Immature natural killer cell (primary cell): ENCODE results near the gene ZPBP2. TPM values are rescaled to one million over a fixed set of nuclear protein-coding genes. Genes with fewer than 3 reads are reported as not detected.

Experiments used
- DNase-seq, 3 donors: peaks; one replicate each; pipeline ENCODE4 v3.0.0; 2022; ENCODE audit warnings: mixed read lengths in 1 of 3
- H3K27ac Mint-ChIP-seq, 6 donors: one replicate each; pipeline ENCODE4 v1.8.0; 2020; ENCODE audit warnings: mixed read lengths in 6 of 6, mild to moderate bottlenecking in 5 of 6, inconsistent platforms in 4 of 6, moderate library complexity in 3 of 6
- H3K27me3 Mint-ChIP-seq, 3 donors: one replicate each; pipeline ENCODE4 v1.8.0; 2020 to 2021; ENCODE audit warnings: low read depth in 3 of 3, mild to moderate bottlenecking in 3 of 3, mixed read lengths in 3 of 3, moderate library complexity in 3 of 3, inconsistent platforms in 1 of 3
- H3K36me3 Mint-ChIP-seq, 3 donors: one replicate each; pipeline ENCODE4 v1.8.0; 2020; ENCODE audit warnings: mixed read lengths in 3 of 3, inconsistent platforms in 2 of 3, mild to moderate bottlenecking in 2 of 3
- H3K4me1 Mint-ChIP-seq, 2 donors: one replicate each; pipeline ENCODE4 v1.8.0; 2020; ENCODE audit warnings: inconsistent platforms in 2 of 2, mild to moderate bottlenecking in 2 of 2, mixed read lengths in 2 of 2, moderate library complexity in 1 of 2
- H3K4me3 Mint-ChIP-seq, 5 donors: one replicate each; pipeline ENCODE4 v1.8.0; 2020; ENCODE audit warnings: mild to moderate bottlenecking in 5 of 5, mixed read lengths in 5 of 5, inconsistent platforms in 3 of 5, moderate library complexity in 3 of 5
- H3K9me3 Mint-ChIP-seq, 6 donors: one replicate each; pipeline ENCODE4 v1.8.0; 2020; ENCODE audit warnings: mild to moderate bottlenecking in 6 of 6, mixed read lengths in 6 of 6, inconsistent platforms in 4 of 6, moderate library complexity in 3 of 6
- polyA plus RNA-seq, 3 donors: library from polyadenylated mRNA; unstranded; fragments of 300-500 nt; fragmentation: Illumina TruSeq; gene quantifications; one replicate each; pipeline ENCODE4 v1.2.3, GENCODE V29; 2021

The ZPBP2 gene
- polyA plus RNA-seq, 3 donors from 2014 or later: not detected

- H3K4me1 Mint-ChIP-seq: peaks cover 59% of the 10 kb centered on the region in 2 donors
- H3K4me3 Mint-ChIP-seq: peak overlapping the region; percentile 33 to 94 (median 53)
- no peak for DNase-seq
- H3K9me3 Mint-ChIP-seq: no peaks in the 10 kb centered on the region
- H3K27me3 Mint-ChIP-seq: peaks cover 0 to 3% (median 0%) of the 10 kb centered on the region in 3 donors
- peaks cover 0 to 7% (median 3%) of the 10 kb centered on the region in 3 donors for H3K36me3 Mint-ChIP-seq
- peak overlapping the region in 5 of 6 donors; percentile 34 to 97 (median 93) for H3K27ac Mint-ChIP-seq
Measured at GRCh38 chr17:39923836-39924690, 56.1 kb downstream of the ZPBP2 start.

- Mint-ChIP-seq H3K27me3 (peaks cover 0 to 2% (median 0%) of the 10 kb centered on the region in 3 donors), H3K36me3 (peaks cover 0 to 7% (median 3%) of the 10 kb centered on the region in 3 donors), H3K4me3 (peak overlapping the region; percentile 33 to 97 (median 94))
Measured at GRCh38 chr17:39924691-39925055, 56.7 kb downstream of the ZPBP2 start.

DNA sequence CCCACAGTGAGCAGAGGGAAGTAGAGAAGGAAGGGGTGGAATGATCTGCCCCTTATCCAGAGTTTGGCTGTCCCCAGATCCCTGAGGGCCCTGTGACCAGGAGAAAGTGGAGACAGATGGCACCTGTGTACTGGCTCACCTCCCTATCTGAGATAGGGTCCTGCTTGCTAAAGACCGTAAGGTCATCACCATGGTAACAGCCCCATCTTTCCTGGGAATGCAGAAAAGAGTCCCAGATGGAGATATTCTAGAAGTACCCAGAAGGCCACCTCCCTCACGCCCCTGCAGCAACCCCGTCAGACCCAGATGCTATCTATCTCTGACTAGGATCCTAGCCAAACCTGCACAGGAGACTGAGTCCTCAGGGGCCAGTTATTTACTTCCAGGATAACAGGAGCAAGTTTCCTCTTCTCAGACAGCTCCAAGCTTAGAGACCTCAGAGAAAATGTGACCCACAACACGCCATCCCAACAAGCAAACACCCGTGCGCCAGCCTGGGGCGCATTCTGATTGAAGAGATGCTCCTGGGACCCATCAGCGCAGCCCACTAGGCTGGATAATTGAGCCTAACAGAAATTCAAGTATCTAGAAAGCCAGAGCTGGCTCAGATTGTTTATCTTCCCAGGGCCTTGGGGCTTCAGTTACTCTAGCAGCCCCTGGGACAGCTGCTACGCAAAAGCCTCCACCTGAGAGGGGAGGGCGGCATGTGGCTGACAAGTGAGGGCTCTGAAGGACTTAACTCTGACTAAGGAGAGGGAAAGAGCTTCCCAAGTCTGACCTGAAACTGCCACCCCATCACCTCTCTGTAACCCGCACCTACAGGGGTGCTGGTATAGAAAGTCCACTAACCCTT lies 57.5 kb downstream of the ZPBP2 start:
- H3K9me3 Mint-ChIP-seq: no peaks in the 10 kb centered on the region
- no peak for DNase-seq
- peak overlapping the region; percentile 86 to 97 (median 94) for H3K4me3 Mint-ChIP-seq
- H3K27ac Mint-ChIP-seq: peak overlapping the region; percentile 86 to 97 (median 92)
- H3K36me3 Mint-ChIP-seq: peaks cover 0 to 7% (median 3%) of the 10 kb centered on the region in 3 donors
- peaks cover 56 to 58% of the 10 kb centered on the region in 2 donors for H3K4me1 Mint-ChIP-seq
- H3K27me3 Mint-ChIP-seq: peaks cover 0 to 2% (median 0%) of the 10 kb centered on the region in 3 donors

More at GRCh38 chr17:39924691-39925055, 56.7 kb downstream of the ZPBP2 start:
- peak overlapping the region in 5 of 6 donors; percentile 61 to 97 (median 93) for H3K27ac Mint-ChIP-seq
- H3K4me1 Mint-ChIP-seq: peaks cover 58 to 59% of the 10 kb centered on the region in 2 donors
- no peaks in the 10 kb centered on the region for H3K9me3 Mint-ChIP-seq
- DNase-seq: no peak

DNA sequence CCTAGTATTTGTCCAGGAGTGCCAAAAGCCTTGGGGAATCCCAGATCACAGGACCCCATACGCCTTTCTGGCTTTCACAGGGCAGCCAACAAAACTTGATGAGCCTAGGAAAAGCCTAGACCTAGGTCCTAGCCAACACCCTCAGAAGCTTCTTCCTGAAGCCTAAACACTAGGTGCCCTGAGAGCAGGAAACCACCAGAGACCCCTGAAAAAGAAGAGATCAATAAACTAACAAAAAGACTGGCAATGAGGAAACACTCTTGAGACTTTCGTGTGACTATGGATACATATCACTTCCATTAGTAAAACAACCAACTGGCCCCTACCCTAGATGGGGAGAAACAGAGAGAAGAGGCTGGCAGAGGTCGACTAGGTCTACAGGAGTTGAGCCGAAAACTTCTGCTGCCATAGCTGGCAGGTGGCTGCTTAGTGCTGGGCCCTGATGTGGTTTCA lies 58.2 kb downstream of the ZPBP2 start:
- DNase-seq: no peak
- peaks cover 49 to 55% of the 10 kb centered on the region in 2 donors for H3K4me1 Mint-ChIP-seq
- peaks cover 0 to 2% (median 0%) of the 10 kb centered on the region in 3 donors for H3K27me3 Mint-ChIP-seq
- peak overlapping the region; percentile 86 to 97 (median 94) for H3K4me3 Mint-ChIP-seq
- peaks cover 0 to 7% (median 3%) of the 10 kb centered on the region in 3 donors for H3K36me3 Mint-ChIP-seq
- peak overlapping the region; percentile 86 to 97 (median 92) for H3K27ac Mint-ChIP-seq
- no peaks in the 10 kb centered on the region for H3K9me3 Mint-ChIP-seq

- Mint-ChIP-seq H3K27ac (peak overlapping the region; percentile 86 to 97 (median 92)), H3K4me3 (peak overlapping the region; percentile 86 to 97 (median 94)), H3K4me1 (peaks cover 44 to 50% of the 10 kb centered on the region in 2 donors), H3K36me3 (peaks cover 0 to 7% (median 3%) of the 10 kb centered on the region in 3 donors), H3K27me3 (peaks cover 0 to 2% (median 0%) of the 10 kb centered on the region in 3 donors), H3K9me3 (no peaks in the 10 kb centered on the region)
- peak; percentile 44 to 66 (median 59) for DNase-seq
Measured at GRCh38 chr17:39926588-39927100, 58.6 kb downstream of the ZPBP2 start.

Other genes starting within 250 kb of the ZPBP2 start
- not detected for gene PPP1R1B, start 241.2 kb upstream of the ZPBP2 start, polyA plus RNA-seq
- 10 to 100 TPM; 45.1 to 88.6 (median 78.5) TPM for gene STARD3, start 231.1 kb upstream of the ZPBP2 start, polyA plus RNA-seq
- gene TCAP, start 202.9 kb upstream of the ZPBP2 start, polyA plus RNA-seq: not detected
- 1 to 10 TPM in 2 of 3 donors, not detected in 1; 1.4 to 1.6 TPM for gene PNMT, start 199.7 kb upstream of the ZPBP2 start, polyA plus RNA-seq
- gene PGAP3, start 180.1 kb upstream of the ZPBP2 start, polyA plus RNA-seq: 10 to 100 TPM; 24.0 to 47.1 (median 37.8) TPM
- 10 to 100 TPM; 14.5 to 49.2 (median 25.2) TPM for gene ERBB2, start 168.1 kb upstream of the ZPBP2 start, polyA plus RNA-seq
- 100 to 1,000 TPM; 181 to 197 (median 181) TPM for gene MIEN1, start 137.7 kb upstream of the ZPBP2 start, polyA plus RNA-seq
- gene GRB7, start 130.3 kb upstream of the ZPBP2 start, polyA plus RNA-seq: not detected
- 10 to 100 TPM in 2 of 3 donors, 1 to 10 TPM in 1; 3.1 to 77.5 (median 15.7) TPM for gene IKZF3, start 3.9 kb upstream of the ZPBP2 start, polyA plus RNA-seq
- 1 to 10 TPM in 2 of 3 donors, under 1 TPM in 1; 0.13 to 2.4 (median 2.1) TPM for gene GSDMB, start 50.4 kb downstream of the ZPBP2 start, polyA plus RNA-seq
- gene ORMDL3, start 59.4 kb downstream of the ZPBP2 start, polyA plus RNA-seq: 100 to 1,000 TPM in 1 of 3 donors, 10 to 100 TPM in 2; 44.1 to 154 (median 63.8) TPM
- not detected for gene LRRC3C, start 59.5 kb downstream of the ZPBP2 start, polyA plus RNA-seq
- gene GSDMA, start 94.8 kb downstream of the ZPBP2 start, polyA plus RNA-seq: 1 to 10 TPM in 1 of 3 donors, not detected in 2; 2.3 TPM
- gene PSMD3, start 112.6 kb downstream of the ZPBP2 start, polyA plus RNA-seq: 10 to 100 TPM; 47.0 to 59.1 (median 47.7) TPM
- gene CSF3, start 147.2 kb downstream of the ZPBP2 start, polyA plus RNA-seq: not detected
- 10 to 100 TPM; 34.8 to 75.8 (median 53.2) TPM for gene MED24, start 186.2 kb downstream of the ZPBP2 start, polyA plus RNA-seq
- 10 to 100 TPM in 1 of 3 donors, 1 to 10 TPM in 2; 5.0 to 15.0 (median 8.0) TPM for gene THRA, start 194.8 kb downstream of the ZPBP2 start, polyA plus RNA-seq
- gene NR1D1, start 232.4 kb downstream of the ZPBP2 start, polyA plus RNA-seq: 1 to 10 TPM in 1 of 3 donors, under 1 TPM in 1, not detected in 1; 0.49 to 2.8 TPM